Endothelial cell of umbilical vein (primary cell): ENCODE measurements around the gene CNTNAP4. TPM values are rescaled to one million over a fixed set of nuclear protein-coding genes. Genes with fewer than 3 reads are reported as not detected.

Experiments
- BruUV-seq: library from RNA; stranded (reverse); fragments of 400-500 nt; replicated peaks from 2 replicates; lab custom pipeline; 2021; lab: Mats Ljungman, UMichigan
- CTCF ChIA-PET: fragments of 300-600, 350-600 bp; sonication (Branson Sonifier 250); formaldehyde crosslinking; loops from one replicate; lab custom pipeline; 2021; ENCODE audit warnings: antibody characterized with exemption, inconsistent platforms; lab: Charles Lee
- POLR2A ChIA-PET: fragments of 300-600, 350-600 bp; sonication (Branson Sonifier 250); formaldehyde crosslinking; loops from one replicate; lab custom pipeline; 2021; ENCODE audit warnings: antibody characterized with exemption, inconsistent platforms; lab: Charles Lee
- DNase-seq: peaks from one replicate; pipeline ENCODE4 v3.0.0-alpha.2; 2011; ENCODE audit warnings: low read depth, low spot score
- FAIRE-seq: peaks from 2 replicates; lab custom pipeline; 2011; peaks lifted over from hg19 to GRCh38; lab: Jason Lieb, UNC
- H2AFZ ChIP-seq: 2 replicates; pipeline ENCODE4 v1.6.0; 2012; ENCODE audit warnings: low read depth, low read length, control low read depth, inconsistent platforms
- H3K27ac ChIP-seq: 2 replicates; pipeline ENCODE4 v1.5.1; 2011; ENCODE audit warnings: low read depth, mild to moderate bottlenecking, control low read depth, low read length, moderate library complexity; ENCODE audit not compliant: insufficient read depth
- H3K27me3 ChIP-seq, 2 experiments: 2 replicates each; pipeline versions ENCODE4 v1.6.0 to v1.6.1; 2011; ENCODE audit warnings: low read length in 2 of 2, mixed read lengths in 1 of 2; ENCODE audit not compliant: control insufficient read depth in 2 of 2, insufficient read depth in 2 of 2
- H3K36me3 ChIP-seq, 2 experiments: 2 replicates in 1 of 2; 3 replicates in 1 of 2; pipeline ENCODE4 v1.5.1; 2011; ENCODE audit warnings: low read length in 2 of 2, mild to moderate bottlenecking in 1 of 2, moderate library complexity in 1 of 2; ENCODE audit not compliant: control insufficient read depth in 2 of 2, insufficient read depth in 2 of 2; ENCODE audit errors: extremely low read depth in 1 of 2
- H3K4me1 ChIP-seq: 3 replicates; pipeline ENCODE4 v1.5.1; 2011; ENCODE audit warnings: mild to moderate bottlenecking, low read length; ENCODE audit not compliant: control insufficient read depth, insufficient read depth; ENCODE audit errors: extremely low read depth
- H3K4me2 ChIP-seq: 2 replicates; pipeline ENCODE4 v1.6.1; 2011; ENCODE audit warnings: low read length, control low read depth, mixed read lengths; ENCODE audit not compliant: insufficient read depth
- H3K4me3 ChIP-seq, 3 experiments: fragments of 200-600 bp in 1 of 3; sonication (generic), shearing (Covaris generic) in 1 of 3; replicated peaks in 1 of 3; 2 replicates each; pipeline ENCODE4 v1.5.1; 2011 to 2016; ENCODE audit warnings: control low read depth in 3 of 3, low read length in 3 of 3, mild to moderate bottlenecking in 2 of 3, inconsistent platforms in 1 of 3, low read depth in 1 of 3, moderate library complexity in 1 of 3; ENCODE audit not compliant: insufficient read depth in 1 of 3
- H3K79me2 ChIP-seq: 2 replicates; pipeline ENCODE4 v1.6.0; 2012; ENCODE audit warnings: low read length, inconsistent platforms; ENCODE audit not compliant: control insufficient read depth, insufficient read depth
- H3K9ac ChIP-seq: replicated peaks from 2 replicates; pipeline ENCODE3; 2011; ENCODE audit warnings: low read length, control low read depth; ENCODE audit not compliant: insufficient read depth; ENCODE audit errors: extremely low read depth
- H3K9me1 ChIP-seq: replicated peaks from 3 replicates; pipeline ENCODE4 v1.6.0; 2011; ENCODE audit warnings: mild to moderate bottlenecking, low read length; ENCODE audit not compliant: control insufficient read depth, insufficient read depth; ENCODE audit errors: extremely low read depth
- H3K9me3 ChIP-seq: replicated peaks from 2 replicates; pipeline ENCODE4 v1.5.1; 2012; ENCODE audit warnings: low read length, inconsistent platforms; ENCODE audit not compliant: control insufficient read depth, insufficient read depth
- H4K20me1 ChIP-seq: replicated peaks from 2 replicates; pipeline ENCODE3; 2011; ENCODE audit warnings: mild to moderate bottlenecking, low read length; ENCODE audit not compliant: control insufficient read depth, insufficient read depth; ENCODE audit errors: extremely low read depth
- EZH2 ChIP-seq: IDR thresholded peaks from 2 replicates; pipeline ENCODE4 v1.6.1; 2012; ENCODE audit warnings: borderline replicate concordance, low read depth, mild to moderate bottlenecking, moderate library complexity, low read length, inconsistent platforms; ENCODE audit not compliant: severe bottlenecking
- FOS ChIP-seq: IDR thresholded peaks from 2 replicates; pipeline ENCODE4 v1.6.1; 2011; ENCODE audit warnings: mild to moderate bottlenecking, low read length, moderate library complexity, borderline replicate concordance; ENCODE audit not compliant: insufficient read depth
- GATA2 ChIP-seq: IDR thresholded peaks from 2 replicates; pipeline ENCODE4 v1.7.0; 2011; ENCODE audit warnings: low read depth, mild to moderate bottlenecking, moderate library complexity, mixed read lengths, low read length; ENCODE audit not compliant: insufficient read length, insufficient read depth
- JUN ChIP-seq: IDR thresholded peaks from 2 replicates; pipeline ENCODE4 v1.6.1; 2011; ENCODE audit warnings: borderline replicate concordance, low read depth; ENCODE audit not compliant: insufficient read length, insufficient read depth
- MAX ChIP-seq: IDR thresholded peaks from 2 replicates; pipeline ENCODE4 v1.6.1; 2011; ENCODE audit not compliant: insufficient read depth, insufficient read length
- MYC ChIP-seq: IDR thresholded peaks from one replicate; pipeline ENCODE4 v1.6.1; 2011; ENCODE audit warnings: mild to moderate bottlenecking, low read depth, low read length
- POLR2A ChIP-seq: IDR thresholded peaks from 2 replicates; pipeline ENCODE4 v1.6.1; 2012; ENCODE audit warnings: low read depth, mild to moderate bottlenecking, control low read depth, low read length
- POLR2AphosphoS5 ChIP-seq: IDR thresholded peaks from 2 replicates; pipeline ENCODE4 v1.6.1; 2012; ENCODE audit warnings: low read depth, mild to moderate bottlenecking, control low read depth, low read length, moderate library complexity; ENCODE audit not compliant: insufficient read depth
- dilution Hi-C: fragments of 300-500 bp; cut with MboI; formaldehyde crosslinking; loops from one replicate; pipeline ENCODE4 v1.15.0; 2019; ENCODE audit warnings: low sequenced_read_pairs; ENCODE audit not compliant: extremely low pct_ligation_motif_present
- intact Hi-C: fragments of 100-400 bp; cut with micrococcal nuclease; formaldehyde crosslinking; loops from one replicate; pipeline ENCODE4 v1.10.0; 2022
- polyA plus RNA-seq, 4 experiments: library from polyadenylated mRNA; depleted of rRNA in 3 of 4; stranded (reverse) in 3 of 4; unstranded in 1 of 4; fragments of >200 nt; gene quantifications; 2 replicates each; pipeline versions ENCODE4 v1.2.1 to v1.2.3, GENCODE V29; 2011 to 2012; ENCODE audit warnings: missing spikeins in 1 of 4
- total RNA-seq: library from RNA; stranded (reverse); gene quantifications from 2 replicates; pipeline ENCODE4 v1.2.3, GENCODE V29; 2021
- TF ChIP-seq, protein P1 (sequence below), 2 donors: IDR thresholded peaks; 1 replicate in 1 of 2; 2 replicates in 1 of 2; pipeline ENCODE4 v1.5.1; 2011; ENCODE audit warnings: low read length in 2 of 2, mild to moderate bottlenecking in 2 of 2, moderate library complexity in 2 of 2, control low read depth in 1 of 2, inconsistent platforms in 1 of 2, low read depth in 1 of 2; ENCODE audit not compliant: insufficient read depth in 1 of 2; ENCODE audit errors: extremely low read depth in 1 of 2

CNTNAP4 gene
- total and polyA plus RNA-seq, 2 donors (not counting 3 experiments of a cell fraction or from before 2014, with no cell fraction given), result not detected

DNA sequence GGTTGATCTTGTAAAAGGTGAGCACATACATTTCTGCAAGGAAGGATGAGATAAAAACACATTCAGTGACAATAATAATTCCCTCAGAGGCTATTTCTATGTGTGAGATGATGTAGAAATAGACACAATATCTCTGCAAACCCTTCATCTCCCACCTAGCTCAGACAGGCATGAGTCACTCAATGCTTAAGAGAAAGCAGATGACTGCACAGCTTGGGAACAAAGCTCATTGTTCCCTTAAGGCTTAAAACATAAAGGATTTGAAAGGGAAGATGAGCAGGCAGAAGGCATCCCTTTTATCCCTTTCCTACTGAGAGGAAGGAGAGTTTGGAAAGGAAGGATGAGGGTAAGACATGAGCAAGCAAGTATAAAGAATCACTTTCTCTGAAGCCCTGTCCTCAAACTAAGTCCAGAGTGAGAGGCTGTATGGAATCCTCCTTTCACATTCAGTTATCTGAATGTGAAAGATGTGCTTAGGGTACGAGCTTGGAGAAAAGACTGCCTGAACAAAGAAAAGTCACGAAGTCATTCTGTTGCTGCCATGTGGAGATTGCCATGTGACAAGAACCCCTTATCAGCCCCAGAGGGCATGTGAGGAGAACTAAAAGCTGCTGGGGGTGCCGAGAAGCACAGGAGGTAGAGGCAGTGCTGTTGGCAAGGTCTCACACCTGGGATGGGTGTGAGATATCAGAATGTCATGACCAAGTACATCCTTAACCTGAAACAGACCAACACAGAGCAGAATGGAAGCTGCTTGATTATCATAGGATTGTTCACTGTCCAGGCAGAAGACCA lies 58.2 kb downstream of the CNTNAP4 start:
- no peak for TF ChIP-seq JUN
- no peak for TF ChIP-seq FOS
- no peak for TF ChIP-seq POLR2A
- TF ChIP-seq POLR2AphosphoS5, result no peak
- TF ChIP-seq EZH2, result no peak
- TF ChIP-seq MYC, result no peak
- TF ChIP-seq, protein P1, sequence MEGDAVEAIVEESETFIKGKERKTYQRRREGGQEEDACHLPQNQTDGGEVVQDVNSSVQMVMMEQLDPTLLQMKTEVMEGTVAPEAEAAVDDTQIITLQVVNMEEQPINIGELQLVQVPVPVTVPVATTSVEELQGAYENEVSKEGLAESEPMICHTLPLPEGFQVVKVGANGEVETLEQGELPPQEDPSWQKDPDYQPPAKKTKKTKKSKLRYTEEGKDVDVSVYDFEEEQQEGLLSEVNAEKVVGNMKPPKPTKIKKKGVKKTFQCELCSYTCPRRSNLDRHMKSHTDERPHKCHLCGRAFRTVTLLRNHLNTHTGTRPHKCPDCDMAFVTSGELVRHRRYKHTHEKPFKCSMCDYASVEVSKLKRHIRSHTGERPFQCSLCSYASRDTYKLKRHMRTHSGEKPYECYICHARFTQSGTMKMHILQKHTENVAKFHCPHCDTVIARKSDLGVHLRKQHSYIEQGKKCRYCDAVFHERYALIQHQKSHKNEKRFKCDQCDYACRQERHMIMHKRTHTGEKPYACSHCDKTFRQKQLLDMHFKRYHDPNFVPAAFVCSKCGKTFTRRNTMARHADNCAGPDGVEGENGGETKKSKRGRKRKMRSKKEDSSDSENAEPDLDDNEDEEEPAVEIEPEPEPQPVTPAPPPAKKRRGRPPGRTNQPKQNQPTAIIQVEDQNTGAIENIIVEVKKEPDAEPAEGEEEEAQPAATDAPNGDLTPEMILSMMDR (IDR thresholded peaks at IDR 0.05; ENCODE audit: extremely low read depth in 1 of 2, insufficient read depth in 1 of 2, low read depth in 1 of 2, low read length in 2 of 2), result no peak
- TF ChIP-seq MAX, result no peak
- no peak for TF ChIP-seq GATA2
- DNase-seq (no peak), FAIRE-seq (no peak)
- H4K20me1 ChIP-seq, result no peaks in the 10 kb centered on the region
- POLR2A ChIA-PET, result no interaction called here
- peaks cover 2% of the 10 kb centered on the region for H3K9me3 ChIP-seq
- H3K9me1 ChIP-seq, result no peaks in the 10 kb centered on the region
- no peak overlapping the region for H3K4me2 ChIP-seq
- no TSS peak for BruUV-seq
- H3K4me3 ChIP-seq, result no peak overlapping the region
- H3K4me1 ChIP-seq, result no peaks in the 10 kb centered on the region
- no peak overlapping the region for H3K9ac ChIP-seq
- dilution Hi-C loops, result no loop called here
- H3K27me3 ChIP-seq, result no peaks in the 10 kb centered on the region
- H3K27ac ChIP-seq, result no peak overlapping the region
- intact Hi-C loops, result no loop called here
- no peaks in the 10 kb centered on the region for H3K36me3 ChIP-seq
- H3K79me2 ChIP-seq, result no peaks in the 10 kb centered on the region
- CTCF ChIA-PET, result no interaction called here
- no peak overlapping the region for H2AFZ ChIP-seq
